ENCODE results near the gene HDAC2. TPM values are rescaled to one million over a fixed set of nuclear protein-coding genes. Genes with fewer than 3 reads are reported as not detected.
A peak's percentile ranks its signal among the peaks of the same experiment; 100 is the strongest.

Gene HDAC2
- total and polyA plus RNA-seq, 2 experiments from 2014 or later = 343 to 355 TPM

DNA sequence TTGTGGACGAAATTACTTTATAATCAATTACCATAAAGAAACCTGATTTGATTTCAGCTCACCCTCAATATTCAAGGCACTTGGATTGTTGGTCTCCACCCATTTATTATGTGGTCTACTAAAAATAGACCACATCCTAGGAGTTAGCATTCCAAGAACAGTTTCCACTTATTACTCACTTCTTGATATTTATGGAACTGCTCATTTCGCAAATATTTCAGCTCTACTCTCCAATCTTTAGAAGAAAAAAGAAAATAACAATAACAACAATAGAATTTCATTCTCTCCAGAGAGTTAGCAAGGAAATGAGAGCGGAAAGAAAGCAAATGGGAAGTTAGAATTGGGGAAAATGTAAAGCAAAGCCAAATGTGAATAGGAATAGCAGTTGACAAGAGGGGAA lies 26.2 kb upstream of the HDAC2 start (continued):
- TF ChIP-seq, protein P1, sequence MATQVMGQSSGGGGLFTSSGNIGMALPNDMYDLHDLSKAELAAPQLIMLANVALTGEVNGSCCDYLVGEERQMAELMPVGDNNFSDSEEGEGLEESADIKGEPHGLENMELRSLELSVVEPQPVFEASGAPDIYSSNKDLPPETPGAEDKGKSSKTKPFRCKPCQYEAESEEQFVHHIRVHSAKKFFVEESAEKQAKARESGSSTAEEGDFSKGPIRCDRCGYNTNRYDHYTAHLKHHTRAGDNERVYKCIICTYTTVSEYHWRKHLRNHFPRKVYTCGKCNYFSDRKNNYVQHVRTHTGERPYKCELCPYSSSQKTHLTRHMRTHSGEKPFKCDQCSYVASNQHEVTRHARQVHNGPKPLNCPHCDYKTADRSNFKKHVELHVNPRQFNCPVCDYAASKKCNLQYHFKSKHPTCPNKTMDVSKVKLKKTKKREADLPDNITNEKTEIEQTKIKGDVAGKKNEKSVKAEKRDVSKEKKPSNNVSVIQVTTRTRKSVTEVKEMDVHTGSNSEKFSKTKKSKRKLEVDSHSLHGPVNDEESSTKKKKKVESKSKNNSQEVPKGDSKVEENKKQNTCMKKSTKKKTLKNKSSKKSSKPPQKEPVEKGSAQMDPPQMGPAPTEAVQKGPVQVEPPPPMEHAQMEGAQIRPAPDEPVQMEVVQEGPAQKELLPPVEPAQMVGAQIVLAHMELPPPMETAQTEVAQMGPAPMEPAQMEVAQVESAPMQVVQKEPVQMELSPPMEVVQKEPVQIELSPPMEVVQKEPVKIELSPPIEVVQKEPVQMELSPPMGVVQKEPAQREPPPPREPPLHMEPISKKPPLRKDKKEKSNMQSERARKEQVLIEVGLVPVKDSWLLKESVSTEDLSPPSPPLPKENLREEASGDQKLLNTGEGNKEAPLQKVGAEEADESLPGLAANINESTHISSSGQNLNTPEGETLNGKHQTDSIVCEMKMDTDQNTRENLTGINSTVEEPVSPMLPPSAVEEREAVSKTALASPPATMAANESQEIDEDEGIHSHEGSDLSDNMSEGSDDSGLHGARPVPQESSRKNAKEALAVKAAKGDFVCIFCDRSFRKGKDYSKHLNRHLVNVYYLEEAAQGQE (IDR thresholded peaks at IDR 0.05; ENCODE audit: unreplicated experiment) = no peak
- TF ChIP-seq EZH2 (IDR thresholded peaks at IDR 0.05; ENCODE audit: low read depth, unreplicated experiment) (no peak), POLR2AphosphoS5 (IDR thresholded peaks at IDR 0.05; ENCODE audit: low read depth) (no peak), EZH2phosphoT487 (IDR thresholded peaks at IDR 0.05; ENCODE audit: unreplicated experiment) (no peak), STAT1 (IDR thresholded peaks at IDR 0.05; ENCODE audit: unreplicated experiment) (no peak)
- TF ChIP-seq, protein P2, sequence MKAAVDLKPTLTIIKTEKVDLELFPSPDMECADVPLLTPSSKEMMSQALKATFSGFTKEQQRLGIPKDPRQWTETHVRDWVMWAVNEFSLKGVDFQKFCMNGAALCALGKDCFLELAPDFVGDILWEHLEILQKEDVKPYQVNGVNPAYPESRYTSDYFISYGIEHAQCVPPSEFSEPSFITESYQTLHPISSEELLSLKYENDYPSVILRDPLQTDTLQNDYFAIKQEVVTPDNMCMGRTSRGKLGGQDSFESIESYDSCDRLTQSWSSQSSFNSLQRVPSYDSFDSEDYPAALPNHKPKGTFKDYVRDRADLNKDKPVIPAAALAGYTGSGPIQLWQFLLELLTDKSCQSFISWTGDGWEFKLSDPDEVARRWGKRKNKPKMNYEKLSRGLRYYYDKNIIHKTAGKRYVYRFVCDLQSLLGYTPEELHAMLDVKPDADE (IDR thresholded peaks at IDR 0.05) = no peak
- TF ChIP-seq, protein P3, sequence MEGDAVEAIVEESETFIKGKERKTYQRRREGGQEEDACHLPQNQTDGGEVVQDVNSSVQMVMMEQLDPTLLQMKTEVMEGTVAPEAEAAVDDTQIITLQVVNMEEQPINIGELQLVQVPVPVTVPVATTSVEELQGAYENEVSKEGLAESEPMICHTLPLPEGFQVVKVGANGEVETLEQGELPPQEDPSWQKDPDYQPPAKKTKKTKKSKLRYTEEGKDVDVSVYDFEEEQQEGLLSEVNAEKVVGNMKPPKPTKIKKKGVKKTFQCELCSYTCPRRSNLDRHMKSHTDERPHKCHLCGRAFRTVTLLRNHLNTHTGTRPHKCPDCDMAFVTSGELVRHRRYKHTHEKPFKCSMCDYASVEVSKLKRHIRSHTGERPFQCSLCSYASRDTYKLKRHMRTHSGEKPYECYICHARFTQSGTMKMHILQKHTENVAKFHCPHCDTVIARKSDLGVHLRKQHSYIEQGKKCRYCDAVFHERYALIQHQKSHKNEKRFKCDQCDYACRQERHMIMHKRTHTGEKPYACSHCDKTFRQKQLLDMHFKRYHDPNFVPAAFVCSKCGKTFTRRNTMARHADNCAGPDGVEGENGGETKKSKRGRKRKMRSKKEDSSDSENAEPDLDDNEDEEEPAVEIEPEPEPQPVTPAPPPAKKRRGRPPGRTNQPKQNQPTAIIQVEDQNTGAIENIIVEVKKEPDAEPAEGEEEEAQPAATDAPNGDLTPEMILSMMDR (conservative IDR thresholded peaks at IDR 0.05; ENCODE audit: low read depth in 2 of 2) = no peak

DNA sequence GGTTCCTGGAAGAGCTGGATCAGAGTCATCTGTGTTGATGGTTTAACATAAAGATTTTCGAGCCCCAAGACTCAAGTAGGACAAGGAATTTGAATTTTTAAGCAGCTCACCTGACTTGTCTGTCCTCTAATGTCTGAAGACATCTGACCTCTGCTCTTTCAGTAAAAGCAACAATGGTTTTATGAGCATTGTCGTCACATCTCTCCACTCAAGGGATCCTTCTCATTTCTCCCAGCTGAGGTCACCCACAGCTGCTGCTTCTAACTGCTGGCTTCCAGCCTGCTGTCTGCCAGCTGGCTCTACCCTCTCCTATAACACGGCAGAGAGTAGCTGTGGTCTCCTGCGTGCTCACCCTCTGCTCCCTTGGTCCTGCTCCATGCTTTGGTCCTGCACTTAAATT lies 24.7 kb upstream of the HDAC2 start:
- TF ChIP-seq, protein P3 (conservative IDR thresholded peaks at IDR 0.05; ENCODE audit: low read depth in 2 of 2) = peak in 1 of 2 experiments; percentile 51; a peak in 2 of 4 replicates
- TF ChIP-seq, protein P4, sequence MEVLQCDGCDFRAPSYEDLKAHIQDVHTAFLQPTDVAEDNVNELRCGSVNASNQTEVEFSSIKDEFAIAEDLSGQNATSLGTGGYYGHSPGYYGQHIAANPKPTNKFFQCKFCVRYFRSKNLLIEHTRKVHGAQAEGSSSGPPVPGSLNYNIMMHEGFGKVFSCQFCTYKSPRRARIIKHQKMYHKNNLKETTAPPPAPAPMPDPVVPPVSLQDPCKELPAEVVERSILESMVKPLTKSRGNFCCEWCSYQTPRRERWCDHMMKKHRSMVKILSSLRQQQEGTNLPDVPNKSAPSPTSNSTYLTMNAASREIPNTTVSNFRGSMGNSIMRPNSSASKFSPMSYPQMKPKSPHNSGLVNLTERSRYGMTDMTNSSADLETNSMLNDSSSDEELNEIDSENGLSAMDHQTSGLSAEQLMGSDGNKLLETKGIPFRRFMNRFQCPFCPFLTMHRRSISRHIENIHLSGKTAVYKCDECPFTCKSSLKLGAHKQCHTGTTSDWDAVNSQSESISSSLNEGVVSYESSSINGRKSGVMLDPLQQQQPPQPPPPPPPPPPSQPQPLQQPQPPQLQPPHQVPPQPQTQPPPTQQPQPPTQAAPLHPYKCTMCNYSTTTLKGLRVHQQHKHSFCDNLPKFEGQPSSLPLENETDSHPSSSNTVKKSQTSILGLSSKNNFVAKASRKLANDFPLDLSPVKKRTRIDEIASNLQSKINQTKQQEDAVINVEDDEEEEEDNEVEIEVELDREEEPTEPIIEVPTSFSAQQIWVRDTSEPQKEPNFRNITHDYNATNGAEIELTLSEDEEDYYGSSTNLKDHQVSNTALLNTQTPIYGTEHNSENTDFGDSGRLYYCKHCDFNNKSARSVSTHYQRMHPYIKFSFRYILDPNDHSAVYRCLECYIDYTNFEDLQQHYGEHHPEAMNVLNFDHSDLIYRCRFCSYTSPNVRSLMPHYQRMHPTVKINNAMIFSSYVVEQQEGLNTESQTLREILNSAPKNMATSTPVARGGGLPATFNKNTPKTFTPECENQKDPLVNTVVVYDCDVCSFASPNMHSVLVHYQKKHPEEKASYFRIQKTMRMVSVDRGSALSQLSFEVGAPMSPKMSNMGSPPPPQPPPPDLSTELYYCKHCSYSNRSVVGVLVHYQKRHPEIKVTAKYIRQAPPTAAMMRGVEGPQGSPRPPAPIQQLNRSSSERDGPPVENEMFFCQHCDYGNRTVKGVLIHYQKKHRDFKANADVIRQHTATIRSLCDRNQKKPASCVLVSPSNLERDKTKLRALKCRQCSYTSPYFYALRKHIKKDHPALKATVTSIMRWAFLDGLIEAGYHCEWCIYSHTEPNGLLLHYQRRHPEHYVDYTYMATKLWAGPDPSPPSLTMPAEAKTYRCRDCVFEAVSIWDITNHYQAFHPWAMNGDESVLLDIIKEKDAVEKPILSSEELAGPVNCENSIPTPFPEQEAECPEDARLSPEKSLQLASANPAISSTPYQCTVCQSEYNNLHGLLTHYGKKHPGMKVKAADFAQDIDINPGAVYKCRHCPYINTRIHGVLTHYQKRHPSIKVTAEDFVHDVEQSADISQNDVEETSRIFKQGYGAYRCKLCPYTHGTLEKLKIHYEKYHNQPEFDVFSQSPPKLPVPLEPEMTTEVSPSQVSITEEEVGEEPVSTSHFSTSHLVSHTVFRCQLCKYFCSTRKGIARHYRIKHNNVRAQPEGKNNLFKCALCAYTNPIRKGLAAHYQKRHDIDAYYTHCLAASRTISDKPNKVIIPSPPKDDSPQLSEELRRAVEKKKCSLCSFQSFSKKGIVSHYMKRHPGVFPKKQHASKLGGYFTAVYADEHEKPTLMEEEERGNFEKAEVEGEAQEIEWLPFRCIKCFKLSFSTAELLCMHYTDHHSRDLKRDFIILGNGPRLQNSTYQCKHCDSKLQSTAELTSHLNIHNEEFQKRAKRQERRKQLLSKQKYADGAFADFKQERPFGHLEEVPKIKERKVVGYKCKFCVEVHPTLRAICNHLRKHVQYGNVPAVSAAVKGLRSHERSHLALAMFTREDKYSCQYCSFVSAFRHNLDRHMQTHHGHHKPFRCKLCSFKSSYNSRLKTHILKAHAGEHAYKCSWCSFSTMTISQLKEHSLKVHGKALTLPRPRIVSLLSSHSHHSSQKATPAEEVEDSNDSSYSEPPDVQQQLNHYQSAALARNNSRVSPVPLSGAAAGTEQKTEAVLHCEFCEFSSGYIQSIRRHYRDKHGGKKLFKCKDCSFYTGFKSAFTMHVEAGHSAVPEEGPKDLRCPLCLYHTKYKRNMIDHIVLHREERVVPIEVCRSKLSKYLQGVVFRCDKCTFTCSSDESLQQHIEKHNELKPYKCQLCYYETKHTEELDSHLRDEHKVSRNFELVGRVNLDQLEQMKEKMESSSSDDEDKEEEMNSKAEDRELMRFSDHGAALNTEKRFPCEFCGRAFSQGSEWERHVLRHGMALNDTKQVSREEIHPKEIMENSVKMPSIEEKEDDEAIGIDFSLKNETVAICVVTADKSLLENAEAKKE (CRISPR knock-in tag; IDR thresholded peaks at IDR 0.05) = peak; percentile 7; the same call in 1 of the 2 replicates
- no peak for TF ChIP-seq POLR2AphosphoS5 (IDR thresholded peaks at IDR 0.05; ENCODE audit: low read depth)
- peaks cover 3% of the 10 kb centered on the region; the same call in 2 of the 3 replicates for H3K9me3 Mint-ChIP-seq
- H3K27me3 ChIP-seq (ENCODE audit: insufficient read depth) = no peaks in the 10 kb centered on the region
- H3K27ac ChIP-seq (ENCODE audit: low read depth) = no peak overlapping the region; the same call in 1 of the 2 replicates
- H3K9me2 ChIP-seq (ENCODE audit: insufficient read depth) = no peaks in the 10 kb centered on the region
- DNase-seq (ENCODE audit: low spot score) = peak; percentile 37
- peak overlapping the region; percentile 39; the same call in 1 of the 2 replicates for H2AFZ ChIP-seq
- H4K20me1 ChIP-seq (replicated peaks; ENCODE audit: insufficient read depth) = no peaks in the 10 kb centered on the region
- peaks cover 4% of the 10 kb centered on the region for H3K27me3 Mint-ChIP-seq (ENCODE audit: insufficient read depth, low read depth, poor library complexity)
- no peak overlapping the region for H3K4me3 Mint-ChIP-seq
- peak overlapping the region; percentile 42 for H3K27ac Mint-ChIP-seq
- H3K36me3 Mint-ChIP-seq (ENCODE audit: low read depth) = peaks cover 16% of the 10 kb centered on the region
- 0 out of 2 replicates have a peak, but pooled peaks cover 8% of the 10 kb centered on the region for H3K4me1 ChIP-seq (ENCODE audit: insufficient read depth)
- no peak overlapping the region for H3K4me3 ChIP-seq
- peak; percentile 94 for ATAC-seq
- no peak overlapping the region for H3K4me2 ChIP-seq
- H3F3A ChIP-seq (replicated peaks; ENCODE audit: low read depth) = no peaks in the 10 kb centered on the region
- no peaks in the 10 kb centered on the region for H3K79me2 ChIP-seq (replicated peaks; ENCODE audit: insufficient read depth)
- no peaks in the 10 kb centered on the region for H3K36me3 ChIP-seq (ENCODE audit: insufficient read depth)
- peaks cover 12% of the 10 kb centered on the region for H3K4me1 Mint-ChIP-seq
